B cell (primary cell): ENCODE measurements around the gene LTB4R.

Experiments used
- CTCF ChIP-seq: fragments of 200-600 bp; IDR thresholded peaks from one replicate; pipeline ENCODE4 v1.8.0; 2022; ENCODE audit warnings: antibody characterized with exemption, mild to moderate bottlenecking
- EZH2 ChIP-seq: IDR thresholded peaks from 2 replicates; pipeline ENCODE4 v1.6.1; 2012; ENCODE audit warnings: borderline replicate concordance, low read depth, mild to moderate bottlenecking, moderate library complexity, low read length; ENCODE audit not compliant: insufficient read depth, poor library complexity, severe bottlenecking

GRCh38 chr14:24292118-24292807 is 19.0 kb upstream of the LTB4R start:
- no peak for TF ChIP-seq CTCF
- TF ChIP-seq EZH2: no peak
